Caco-2 (cell line): ENCODE results near the gene SKAP1. TPM values are rescaled to one million over a fixed set of nuclear protein-coding genes. Genes with fewer than 3 reads are reported as not detected.
"Not testable (repeated sequence)": the region's sequence is repeated elsewhere in the genome, so short reads cannot be mapped to it uniquely, and the experiment has no call there.

Experiments used
- BruUV-seq: library from RNA; stranded (reverse); fragments of 400-500 nt; replicated peaks from 2 replicates; lab custom pipeline; 2021; lab: Mats Ljungman, UMichigan
- CTCF ChIA-PET: fragments of 300-600 bp; sonication (Branson Sonifier 250); formaldehyde crosslinking; loops from one replicate; lab custom pipeline; 2022; ENCODE audit warnings: antibody characterized with exemption; lab: Charles Lee
- POLR2A ChIA-PET: fragments of 300-600 bp; sonication (Branson Sonifier 250); formaldehyde crosslinking; loops from one replicate; lab custom pipeline; 2022; ENCODE audit warnings: antibody characterized with exemption; lab: Charles Lee
- DNase-seq, 2 experiments: peaks; one replicate each; pipeline versions ENCODE4 v3.0.0 to v3.0.0-alpha.2; 2020 to 2022
- H3K27me3 ChIP-seq: replicated peaks from 2 replicates; pipeline ENCODE4 v1.6.0; 2011; ENCODE audit warnings: low read length; ENCODE audit not compliant: control insufficient read depth, insufficient read depth
- H3K36me3 ChIP-seq: 2 replicates; pipeline ENCODE4 v1.5.1; 2011; ENCODE audit warnings: low read length; ENCODE audit not compliant: control insufficient read depth, insufficient read depth
- H3K4me1 ChIP-seq: fragments of 250-450 bp; sonication (Bioruptor Pico); 2 replicates; pipeline ENCODE4 v1.5.1; 2020; ENCODE audit warnings: mild to moderate bottlenecking
- H3K4me3 ChIP-seq: 2 replicates; pipeline ENCODE4 v1.5.1; 2011; ENCODE audit warnings: low read depth, mild to moderate bottlenecking, control low read depth, low read length
- H3K9me3 ChIP-seq: fragments of 250-450 bp; sonication (Bioruptor Pico); 2 replicates; pipeline ENCODE4 v1.5.1; 2020; ENCODE audit warnings: mild to moderate bottlenecking, moderate library complexity
- H3K27ac Mint-ChIP-seq: one replicate; pipeline ENCODE4 v1.8.0; 2022; ENCODE audit warnings: mixed read lengths; ENCODE audit not compliant: unreplicated experiment
- H3K27me3 Mint-ChIP-seq: one replicate; pipeline ENCODE4 v1.8.0; 2022; ENCODE audit warnings: mixed read lengths; ENCODE audit not compliant: insufficient read depth, unreplicated experiment
- H3K36me3 Mint-ChIP-seq: one replicate; pipeline ENCODE4 v1.8.0; 2022; ENCODE audit warnings: mild to moderate bottlenecking, mixed read lengths; ENCODE audit not compliant: insufficient read depth, unreplicated experiment
- H3K4me1 Mint-ChIP-seq: one replicate; pipeline ENCODE4 v1.8.0; 2022; ENCODE audit warnings: low read depth, mixed read lengths; ENCODE audit not compliant: unreplicated experiment
- H3K4me3 Mint-ChIP-seq: one replicate; pipeline ENCODE4 v1.8.0; 2022; ENCODE audit warnings: mild to moderate bottlenecking, moderate library complexity, mixed read lengths; ENCODE audit not compliant: unreplicated experiment
- H3K9me3 Mint-ChIP-seq: one replicate; pipeline ENCODE4 v1.8.0; 2022; ENCODE audit warnings: mixed read lengths; ENCODE audit not compliant: unreplicated experiment
- CTCF ChIP-seq, 2 experiments: fragments of 200-600 bp in 1 of 2; IDR thresholded peaks; 1 replicate in 1 of 2; 2 replicates in 1 of 2; pipeline versions ENCODE4 v1.5.1 to v1.8.0; 2011 to 2022; ENCODE audit warnings: antibody characterized with exemption in 1 of 2, control low read depth in 1 of 2, inconsistent platforms in 1 of 2, low read depth in 1 of 2, low read length in 1 of 2, mild to moderate bottlenecking in 1 of 2, moderate library complexity in 1 of 2; ENCODE audit not compliant: insufficient read depth in 1 of 2, severe bottlenecking in 1 of 2, unreplicated experiment in 1 of 2
- intact Hi-C: fragments of 100-400 bp; cut with micrococcal nuclease; formaldehyde crosslinking; loops from one replicate; pipeline ENCODE4 v1.10.0; 2022; ENCODE audit not compliant: unreplicated experiment
- total RNA-seq: library from RNA; stranded (reverse); gene quantifications from 2 replicates; pipeline ENCODE4 v1.2.3, GENCODE V29; 2022

SKAP1 gene
- total RNA-seq, 1 experiment from 2014 or later = 0.70 TPM

DNA sequence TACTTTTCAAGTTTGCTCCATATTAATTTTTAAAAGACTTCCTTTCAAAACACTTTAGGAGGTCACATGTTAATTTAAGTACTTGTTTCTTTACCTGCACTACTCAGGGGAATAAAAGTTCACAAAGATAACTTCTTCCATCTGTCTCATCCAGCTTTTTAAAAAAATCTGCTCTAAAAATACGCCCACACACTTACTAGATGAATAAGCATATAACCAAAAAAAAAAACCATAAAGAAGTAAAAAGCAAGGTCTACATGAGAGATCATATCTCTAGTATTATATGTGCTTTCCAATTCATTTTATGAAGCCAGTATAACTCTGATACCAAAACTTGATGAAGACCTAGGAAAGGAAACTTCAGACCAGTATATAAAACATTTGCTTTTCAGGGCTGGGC lies 17.2 kb downstream of the SKAP1 start:
- Histone ChIP-seq H3K36me3 (no peaks in the 10 kb centered on the region), H3K9me3 (no peaks in the 10 kb centered on the region), H3K27me3 (peaks cover 1% of the 10 kb centered on the region; the same call in 1 of the 2 replicates), H3K4me3 (no peak overlapping the region), H3K4me1 (no peaks in the 10 kb centered on the region)
- no peaks in the 10 kb centered on the region for H3K4me1 Mint-ChIP-seq
- no peak for DNase-seq
- BruUV-seq = no TSS peak
- no peaks in the 10 kb centered on the region for H3K36me3 Mint-ChIP-seq
- ChIA-PET CTCF (no interaction called here), POLR2A (interaction anchor here (0.8 kb wide), 1 partner anchor 205 kb away, joined by 5 read pairs; no protein-coding TSS in a partner anchor)
- no peak overlapping the region for H3K4me3 Mint-ChIP-seq
- H3K27me3 Mint-ChIP-seq = peaks cover 28% of the 10 kb centered on the region
- TF ChIP-seq CTCF (IDR thresholded peaks at IDR 0.05; ENCODE audit: insufficient read depth in 1 of 2, low read depth in 1 of 2, low read length in 1 of 2, severe bottlenecking in 1 of 2, unreplicated experiment in 1 of 2) = no peak
- no peak overlapping the region for H3K27ac Mint-ChIP-seq
- intact Hi-C loops = no loop called here
- no peaks in the 10 kb centered on the region for H3K9me3 Mint-ChIP-seq

- H3K9me3 ChIP-seq, H3K4me3 Mint-ChIP-seq, H3K9me3 Mint-ChIP-seq, BruUV-seq, H3K36me3 ChIP-seq, H3K4me1 ChIP-seq, intact Hi-C loops, H3K27ac Mint-ChIP-seq, H3K27me3 ChIP-seq, H3K4me1 Mint-ChIP-seq, H3K4me3 ChIP-seq, DNase-seq, H3K36me3 Mint-ChIP-seq: not testable (repeated sequence)
- ChIA-PET POLR2A (interaction anchor here (0.6 kb wide), 3 partner anchors 49 to 195 kb away, joined by 3 to 4 read pairs (median 4); no protein-coding TSS in a partner anchor), CTCF (interaction anchor here (0.6 to 1.6 kb wide), 13 partner anchors 10 to 474 kb away, joined by 3 to 9 read pairs (median 3); partner anchors contain the start of genes CDK5RAP3 and HOXB9)
- H3K27me3 Mint-ChIP-seq = peaks cover 34% of the 10 kb centered on the region
Measured at GRCh38 chr17:48410821-48411220, 19.2 kb downstream of the SKAP1 start.

GRCh38 chr17:48409607-48410006 lies 20.4 kb downstream of the SKAP1 start:
- ChIA-PET POLR2A (no interaction called here), CTCF (interaction anchor here (0.7 to 1.6 kb wide), 3 partner anchors 48 to 262 kb away, joined by 4 to 5 read pairs (median 4); no protein-coding TSS in a partner anchor)
- Mint-ChIP-seq H3K36me3 (no peaks in the 10 kb centered on the region), H3K27ac (no peak overlapping the region), H3K4me3 (no peak overlapping the region), H3K4me1 (peaks cover 6% of the 10 kb centered on the region), H3K9me3 (no peaks in the 10 kb centered on the region), H3K27me3 (peaks cover 30% of the 10 kb centered on the region)
- Histone ChIP-seq H3K27me3 (no peaks in the 10 kb centered on the region), H3K4me1 (no peaks in the 10 kb centered on the region), H3K9me3 (no peaks in the 10 kb centered on the region), H3K4me3 (no peak overlapping the region), H3K36me3 (no peaks in the 10 kb centered on the region)
- no peak for DNase-seq
- TF ChIP-seq CTCF (IDR thresholded peaks at IDR 0.05; ENCODE audit: insufficient read depth in 1 of 2, low read depth in 1 of 2, low read length in 1 of 2, severe bottlenecking in 1 of 2, unreplicated experiment in 1 of 2) = no peak
- BruUV-seq = no TSS peak
- intact Hi-C loops = loop anchor here (5.0 kb wide), 1 partner anchor 48 kb away; no protein-coding TSS in a partner anchor
